Frontal cortex (tissue), 4 donors: ENCODE data around the gene CD109. TPM values are rescaled to one million over a fixed set of nuclear protein-coding genes. Genes with fewer than 3 reads are reported as not detected.
"Not testable (repeated sequence)": the region's sequence is repeated elsewhere in the genome, so short reads cannot be mapped to it uniquely, and the experiment has no call there.

ENCODE experiments used
- DNase-seq, 2 donors: peaks; one replicate each; pipeline ENCODE4 v3.0.0; 2012; ENCODE audit warnings: low spot score in 2 of 2
- FAIRE-seq: peaks from 2 replicates; lab custom pipeline; 2012; peaks lifted over from hg19 to GRCh38; lab: Jason Lieb, UNC
- total RNA-seq: library from RNA; depleted of rRNA; stranded (reverse); fragments of >200 nt; gene quantifications from one replicate; pipeline ENCODE4 v1.2.3, GENCODE V29; 2014
- donor health status: control.
- donor health status: control.
- donor health status: control.

Gene CD109
- total RNA-seq, 1 donor from 2014 or later = 1.6 TPM

DNA sequence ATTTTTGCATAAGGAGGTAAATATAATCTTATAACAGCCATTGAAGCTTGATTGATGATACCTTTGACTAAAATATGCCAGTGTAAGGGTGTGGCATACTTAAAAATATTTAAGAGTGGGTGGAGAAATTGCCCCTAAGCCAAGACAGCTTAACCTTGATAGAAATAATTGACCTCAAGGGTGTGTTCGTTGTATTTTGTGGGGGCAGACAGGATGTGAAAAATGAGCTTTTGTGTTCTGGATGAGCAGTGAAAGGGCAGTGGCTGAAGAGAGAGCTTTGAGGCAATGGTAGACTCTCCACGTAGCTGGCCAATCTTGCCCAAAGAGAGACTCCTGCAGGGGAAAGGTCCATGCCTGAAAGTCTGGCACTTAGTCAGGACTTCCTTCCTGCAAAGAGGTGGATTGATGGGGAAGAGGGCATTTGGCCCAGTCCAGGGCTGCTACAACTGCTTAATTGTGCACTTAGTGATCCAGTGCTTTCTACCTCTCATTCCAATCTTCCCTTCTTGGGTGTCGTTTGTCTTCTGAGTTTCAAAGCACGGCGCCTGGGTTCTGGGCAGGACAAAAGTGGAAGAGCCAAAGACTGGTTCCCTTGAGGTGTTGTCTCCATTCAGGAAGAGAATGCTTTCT lies 15.6 kb upstream of the CD109 start:
- DNase-seq = no peak
- FAIRE-seq = no peak

GRCh38 chr6:73683574-73683973 lies 12.4 kb upstream of the CD109 start:
- DNase-seq, FAIRE-seq: not testable (repeated sequence)

GRCh38 chr6:73688351-73688750 lies 7.7 kb upstream of the CD109 start:
- DNase-seq (no peak), FAIRE-seq (no peak)

GRCh38 chr6:73690056-73690455 lies 5.9 kb upstream of the CD109 start:
- DNase-seq (no peak), FAIRE-seq (no peak)

- DNase-seq (no peak), FAIRE-seq (no peak)
Observed at GRCh38 chr6:73691512-73691911, 4.5 kb upstream of the CD109 start.

DNA sequence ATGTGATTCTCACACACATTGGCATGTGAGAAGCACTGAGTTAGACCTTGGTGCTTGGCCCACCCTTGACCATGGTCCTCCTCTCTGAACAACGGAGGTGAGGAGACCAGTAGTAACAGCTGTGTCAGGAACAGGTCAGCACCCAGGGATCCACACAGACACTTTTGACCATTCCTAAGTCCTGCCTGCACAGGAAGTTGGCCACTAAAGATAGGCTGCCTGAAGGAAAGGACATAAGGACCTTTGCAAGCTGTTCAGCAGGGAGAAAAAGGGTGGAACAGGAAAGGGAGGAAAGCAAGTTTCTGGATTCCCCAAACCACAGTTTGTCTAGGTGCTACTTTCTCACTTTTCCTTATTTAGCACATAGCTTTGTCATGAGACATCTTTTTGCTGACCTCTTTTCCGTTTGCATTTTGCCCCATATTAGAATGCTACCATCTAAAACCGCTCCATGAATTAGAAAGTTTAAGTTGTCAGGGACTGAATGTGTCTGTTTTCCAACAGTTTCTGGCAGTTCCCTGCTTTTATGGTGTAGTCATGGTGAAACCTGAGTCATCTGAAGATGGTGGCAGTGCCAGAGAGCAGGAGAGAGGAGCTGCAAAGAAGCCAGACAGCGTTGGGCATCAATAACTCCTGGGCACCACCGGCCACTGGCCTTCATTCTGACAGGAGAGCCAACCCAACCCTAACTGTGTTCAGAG lies 1.1 kb upstream of the CD109 start:
- DNase-seq (no peak), FAIRE-seq (no peak)

GRCh38 chr6:73696966-73697655 lies 1.1 kb downstream of the CD109 start:
- DNase-seq (no peak), FAIRE-seq (no peak)

DNA sequence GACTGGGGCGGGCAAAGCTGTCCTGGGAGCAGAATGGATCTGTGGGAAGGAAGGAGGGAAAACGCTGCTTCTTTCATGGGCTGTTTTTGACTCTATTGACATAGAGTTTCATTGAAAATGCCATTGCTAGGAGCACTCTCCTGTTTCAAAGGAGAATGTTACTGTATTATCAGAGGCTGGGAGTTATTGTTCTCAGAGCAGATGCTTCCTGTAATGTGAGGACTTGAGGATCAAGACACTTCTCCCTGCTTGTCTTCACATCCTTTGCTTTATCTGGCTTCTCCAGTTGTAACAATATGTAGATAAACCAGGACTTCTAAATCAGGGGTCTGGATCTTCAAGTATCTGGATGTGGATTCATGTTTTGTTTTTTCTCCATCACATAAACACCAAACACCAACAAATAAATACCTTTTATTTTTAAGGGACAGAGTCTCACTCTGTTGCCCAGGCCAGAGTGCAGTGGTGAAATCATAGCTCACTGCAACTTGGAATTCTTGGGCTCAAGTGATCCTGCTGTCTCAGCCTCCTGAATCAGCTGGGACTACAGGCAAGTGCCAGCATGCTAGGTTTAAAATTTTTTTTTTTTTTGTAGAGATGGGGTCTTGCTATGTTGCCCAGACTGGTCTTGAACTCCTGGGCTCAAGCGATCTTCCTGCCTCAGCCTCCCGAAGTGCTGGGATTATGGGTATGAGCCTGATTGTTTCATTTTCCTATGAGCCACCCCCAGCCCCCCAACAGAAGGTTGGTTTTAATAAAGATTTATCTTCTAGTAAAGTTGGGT lies 3.9 kb downstream of the CD109 start:
- FAIRE-seq (no peak), DNase-seq (no peak)

DNA sequence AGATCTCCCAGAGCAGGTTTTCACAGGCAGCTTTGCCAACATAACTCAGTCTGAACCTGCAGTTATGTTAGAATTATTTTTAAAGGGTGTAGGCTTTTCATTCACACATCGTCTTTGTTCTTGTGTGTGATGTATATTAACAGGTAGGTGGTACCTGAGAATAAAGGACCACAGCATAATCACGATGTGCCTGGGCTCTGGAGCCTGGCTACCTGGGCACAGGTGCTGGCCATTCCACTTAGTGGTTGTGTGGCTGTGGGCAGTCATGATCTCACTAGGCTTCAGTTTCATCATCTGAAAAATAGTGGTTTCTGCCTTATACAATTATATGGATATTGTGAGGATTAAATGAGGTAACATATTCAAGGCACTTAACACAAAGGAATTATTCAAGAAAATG lies 6.4 kb downstream of the CD109 start:
- DNase-seq (no peak), FAIRE-seq (no peak)

- no peak for DNase-seq
- FAIRE-seq = no peak
Observed at GRCh38 chr6:73703466-73703865, 7.5 kb downstream of the CD109 start.

DNA sequence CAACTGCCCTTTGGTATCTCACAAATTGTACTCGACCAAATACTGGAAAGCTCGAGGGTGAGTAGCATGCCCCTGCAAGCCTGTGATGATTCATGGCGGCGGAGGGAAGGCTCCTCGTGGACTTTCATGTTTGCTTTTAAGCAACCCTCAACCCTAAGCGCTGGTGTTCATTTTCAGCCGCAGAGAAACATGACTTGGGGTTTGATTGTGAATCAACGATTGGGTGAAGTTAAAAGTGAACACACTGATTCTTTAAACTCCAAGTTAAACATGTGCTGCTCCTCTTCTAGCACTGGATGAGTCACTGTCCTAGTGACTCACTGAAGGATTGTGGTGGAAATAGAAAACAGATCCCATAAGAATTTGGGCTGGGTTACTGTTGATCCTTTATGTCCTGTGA lies 8.3 kb downstream of the CD109 start:
- no peak for FAIRE-seq
- DNase-seq = no peak

DNA sequence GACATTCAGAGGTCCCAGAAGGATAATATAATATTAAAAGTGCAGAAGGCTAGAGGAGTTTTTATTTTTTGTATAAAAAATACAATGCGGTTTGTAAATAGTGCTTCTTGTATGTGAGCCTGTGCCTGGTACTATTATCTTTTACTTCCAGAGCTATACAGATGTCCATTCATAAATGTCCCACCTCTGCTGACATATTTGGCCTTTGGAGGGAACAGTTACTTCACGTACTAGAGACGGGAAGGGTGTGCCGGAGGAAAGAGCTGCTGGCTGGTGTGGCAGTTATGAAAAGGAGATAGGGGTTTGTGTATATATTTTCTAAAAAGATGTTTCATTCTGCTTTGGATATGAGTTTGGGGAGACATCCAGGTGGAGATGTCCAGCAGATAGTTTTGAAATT lies 8.8 kb downstream of the CD109 start:
- DNase-seq = no peak
- FAIRE-seq = no peak

DNA sequence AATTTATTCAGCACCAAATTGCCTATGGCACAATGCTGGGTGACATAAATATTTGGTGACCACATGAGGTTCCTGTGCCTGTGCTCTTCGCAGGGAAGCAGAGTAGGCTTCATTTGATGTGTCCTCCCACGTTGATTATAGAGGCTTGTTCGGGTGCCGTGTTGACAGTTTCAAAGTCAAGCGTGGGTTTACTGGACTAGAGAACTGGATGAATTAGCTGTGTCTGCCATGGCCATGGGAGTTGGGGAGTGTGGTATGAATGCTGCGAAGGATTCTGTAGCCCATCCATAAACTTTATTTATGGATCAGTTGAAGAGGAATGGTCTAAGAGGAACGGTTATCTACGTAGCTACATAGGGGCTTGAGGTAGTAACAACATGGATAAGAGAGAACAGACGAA lies 11.0 kb downstream of the CD109 start:
- FAIRE-seq = no peak
- DNase-seq = no peak

GRCh38 chr6:73710470-73710869 lies 14.5 kb downstream of the CD109 start:
- no peak for FAIRE-seq
- DNase-seq = no peak

GRCh38 chr6:73710948-73711347 lies 14.9 kb downstream of the CD109 start:
- FAIRE-seq (no peak), DNase-seq (no peak)

DNA sequence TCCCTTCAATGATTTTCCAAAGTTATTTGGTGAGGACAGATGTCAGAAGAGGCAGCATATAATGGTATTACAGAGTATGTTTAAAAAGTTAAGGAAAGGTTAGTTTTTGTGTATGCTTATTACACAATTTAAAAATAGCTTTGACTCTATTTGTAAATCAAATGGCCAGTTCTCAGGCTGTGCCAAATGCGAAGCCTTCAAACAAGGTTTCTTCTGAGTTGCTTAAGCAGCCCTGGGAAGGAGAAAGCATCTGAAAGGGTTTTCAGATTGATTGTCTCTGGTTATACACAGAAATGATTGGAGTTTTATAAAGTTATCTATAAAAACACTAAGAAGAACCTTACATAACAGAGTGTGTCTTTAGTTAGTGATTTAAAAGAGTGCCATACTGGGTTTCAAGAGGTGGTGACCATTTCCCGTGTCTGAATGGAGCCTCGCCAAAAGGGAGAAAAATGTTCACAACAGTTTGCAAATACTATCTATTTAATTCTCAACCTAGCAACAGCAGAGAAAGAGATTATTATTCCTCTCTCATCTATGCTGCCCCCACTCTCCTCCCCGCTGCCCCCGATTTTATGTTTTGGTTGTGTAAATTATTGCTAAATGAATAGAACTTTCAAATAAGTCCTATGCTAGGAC lies 16.7 kb downstream of the CD109 start:
- DNase-seq (no peak), FAIRE-seq (no peak)

GRCh38 chr6:73713426-73714147 lies 17.6 kb downstream of the CD109 start:
- no peak for DNase-seq
- FAIRE-seq = no peak

GRCh38 chr6:73715111-73715508 lies 19.1 kb downstream of the CD109 start:
- FAIRE-seq, DNase-seq: not testable (repeated sequence)

GRCh38 chr6:73719046-73719445 lies 23.0 kb downstream of the CD109 start:
- FAIRE-seq (no peak), DNase-seq (no peak)
